GM12878 (cell line): ENCODE results near the gene ENAH.
"Not testable (repeated sequence)": the region's sequence is repeated elsewhere in the genome, so short reads cannot be mapped to it uniquely, and the experiment has no call there.

Experiments
- EP300 ChIP-seq, 2 experiments: fragments of 150-350 bp in 1 of 2; IDR thresholded peaks; 2 replicates each; pipeline ENCODE4 v1.6.1; 2011 to 2012; ENCODE audit warnings: low read depth in 2 of 2, low read length in 2 of 2, borderline replicate concordance in 1 of 2, improper control_type of control experiment in 1 of 2, inconsistent platforms in 1 of 2; ENCODE audit not compliant: control insufficient read depth in 1 of 2
- EZH2 ChIP-seq: IDR thresholded peaks from 2 replicates; pipeline ENCODE4 v1.6.1; 2012; ENCODE audit warnings: low read depth, mild to moderate bottlenecking, control low read depth, inconsistent platforms, low read length, borderline replicate concordance; ENCODE audit not compliant: control insufficient read depth
- TF ChIP-seq, protein P1 (sequence below), 3 experiments: IDR thresholded peaks in 2 of 3; conservative IDR thresholded peaks in 1 of 3; 2 replicates each; pipeline ENCODE4 v1.5.1; 2011; ENCODE audit warnings: low read depth in 3 of 3, low read length in 3 of 3, mild to moderate bottlenecking in 3 of 3, control low read depth in 2 of 3, moderate library complexity in 2 of 3, inconsistent platforms in 1 of 3, mixed read lengths in 1 of 3; ENCODE audit not compliant: control insufficient read depth in 2 of 3, insufficient read depth in 1 of 3; ENCODE audit errors: extremely low read depth in 1 of 3
- TF ChIP-seq, protein P2 (sequence below): fragments of 150-350 bp; IDR thresholded peaks from 2 replicates; pipeline ENCODE4 v1.6.1; 2016; ENCODE audit warnings: low read depth, low read length
- TF ChIP-seq, protein P3 (sequence below): IDR thresholded peaks from 2 replicates; pipeline ENCODE4 v1.6.1; 2012; ENCODE audit warnings: low read depth, low read length, improper control_type of control experiment

DNA sequence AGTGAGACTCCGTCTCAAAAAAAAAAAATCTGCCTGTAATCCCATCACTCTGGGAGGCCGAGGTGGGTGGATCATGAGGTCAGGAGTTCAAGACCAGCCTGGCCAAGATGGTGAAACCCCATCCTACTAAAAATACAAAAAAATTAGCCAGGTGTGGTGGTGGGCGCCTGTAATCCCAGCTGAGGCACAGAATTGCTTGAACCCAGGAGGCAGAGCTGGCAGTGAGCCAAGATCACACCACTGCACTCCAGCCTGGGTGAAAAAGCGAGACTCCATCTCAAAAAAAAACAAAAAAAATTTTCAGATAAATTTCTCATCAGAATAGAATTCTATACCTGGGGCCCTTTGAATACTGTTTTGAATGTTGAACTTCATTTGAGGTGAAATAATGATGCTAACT is 45.3 kb upstream of the ENAH start:
- TF ChIP-seq, protein P1, sequence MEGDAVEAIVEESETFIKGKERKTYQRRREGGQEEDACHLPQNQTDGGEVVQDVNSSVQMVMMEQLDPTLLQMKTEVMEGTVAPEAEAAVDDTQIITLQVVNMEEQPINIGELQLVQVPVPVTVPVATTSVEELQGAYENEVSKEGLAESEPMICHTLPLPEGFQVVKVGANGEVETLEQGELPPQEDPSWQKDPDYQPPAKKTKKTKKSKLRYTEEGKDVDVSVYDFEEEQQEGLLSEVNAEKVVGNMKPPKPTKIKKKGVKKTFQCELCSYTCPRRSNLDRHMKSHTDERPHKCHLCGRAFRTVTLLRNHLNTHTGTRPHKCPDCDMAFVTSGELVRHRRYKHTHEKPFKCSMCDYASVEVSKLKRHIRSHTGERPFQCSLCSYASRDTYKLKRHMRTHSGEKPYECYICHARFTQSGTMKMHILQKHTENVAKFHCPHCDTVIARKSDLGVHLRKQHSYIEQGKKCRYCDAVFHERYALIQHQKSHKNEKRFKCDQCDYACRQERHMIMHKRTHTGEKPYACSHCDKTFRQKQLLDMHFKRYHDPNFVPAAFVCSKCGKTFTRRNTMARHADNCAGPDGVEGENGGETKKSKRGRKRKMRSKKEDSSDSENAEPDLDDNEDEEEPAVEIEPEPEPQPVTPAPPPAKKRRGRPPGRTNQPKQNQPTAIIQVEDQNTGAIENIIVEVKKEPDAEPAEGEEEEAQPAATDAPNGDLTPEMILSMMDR (IDR thresholded peaks at IDR 0.05 in 2 of 3, conservative IDR thresholded peaks at IDR 0.05 in 1 of 3; ENCODE audit: control insufficient read depth in 2 of 3, extremely low read depth in 1 of 3, insufficient read depth in 1 of 3, low read depth in 3 of 3, low read length in 3 of 3) = not testable (repeated sequence)
- TF ChIP-seq, protein P2, sequence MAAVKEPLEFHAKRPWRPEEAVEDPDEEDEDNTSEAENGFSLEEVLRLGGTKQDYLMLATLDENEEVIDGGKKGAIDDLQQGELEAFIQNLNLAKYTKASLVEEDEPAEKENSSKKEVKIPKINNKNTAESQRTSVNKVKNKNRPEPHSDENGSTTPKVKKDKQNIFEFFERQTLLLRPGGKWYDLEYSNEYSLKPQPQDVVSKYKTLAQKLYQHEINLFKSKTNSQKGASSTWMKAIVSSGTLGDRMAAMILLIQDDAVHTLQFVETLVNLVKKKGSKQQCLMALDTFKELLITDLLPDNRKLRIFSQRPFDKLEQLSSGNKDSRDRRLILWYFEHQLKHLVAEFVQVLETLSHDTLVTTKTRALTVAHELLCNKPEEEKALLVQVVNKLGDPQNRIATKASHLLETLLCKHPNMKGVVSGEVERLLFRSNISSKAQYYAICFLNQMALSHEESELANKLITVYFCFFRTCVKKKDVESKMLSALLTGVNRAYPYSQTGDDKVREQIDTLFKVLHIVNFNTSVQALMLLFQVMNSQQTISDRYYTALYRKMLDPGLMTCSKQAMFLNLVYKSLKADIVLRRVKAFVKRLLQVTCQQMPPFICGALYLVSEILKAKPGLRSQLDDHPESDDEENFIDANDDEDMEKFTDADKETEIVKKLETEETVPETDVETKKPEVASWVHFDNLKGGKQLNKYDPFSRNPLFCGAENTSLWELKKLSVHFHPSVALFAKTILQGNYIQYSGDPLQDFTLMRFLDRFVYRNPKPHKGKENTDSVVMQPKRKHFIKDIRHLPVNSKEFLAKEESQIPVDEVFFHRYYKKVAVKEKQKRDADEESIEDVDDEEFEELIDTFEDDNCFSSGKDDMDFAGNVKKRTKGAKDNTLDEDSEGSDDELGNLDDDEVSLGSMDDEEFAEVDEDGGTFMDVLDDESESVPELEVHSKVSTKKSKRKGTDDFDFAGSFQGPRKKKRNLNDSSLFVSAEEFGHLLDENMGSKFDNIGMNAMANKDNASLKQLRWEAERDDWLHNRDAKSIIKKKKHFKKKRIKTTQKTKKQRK = not testable (repeated sequence)
- TF ChIP-seq, protein P3, sequence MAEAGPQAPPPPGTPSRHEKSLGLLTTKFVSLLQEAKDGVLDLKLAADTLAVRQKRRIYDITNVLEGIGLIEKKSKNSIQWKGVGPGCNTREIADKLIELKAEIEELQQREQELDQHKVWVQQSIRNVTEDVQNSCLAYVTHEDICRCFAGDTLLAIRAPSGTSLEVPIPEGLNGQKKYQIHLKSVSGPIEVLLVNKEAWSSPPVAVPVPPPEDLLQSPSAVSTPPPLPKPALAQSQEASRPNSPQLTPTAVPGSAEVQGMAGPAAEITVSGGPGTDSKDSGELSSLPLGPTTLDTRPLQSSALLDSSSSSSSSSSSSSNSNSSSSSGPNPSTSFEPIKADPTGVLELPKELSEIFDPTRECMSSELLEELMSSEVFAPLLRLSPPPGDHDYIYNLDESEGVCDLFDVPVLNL = not testable (repeated sequence)
- TF ChIP-seq EP300 (IDR thresholded peaks at IDR 0.05; ENCODE audit: borderline replicate concordance in 1 of 2, control insufficient read depth in 1 of 2, low read depth in 2 of 2, low read length in 2 of 2); EZH2: not testable (repeated sequence)
